ENCODE measurements around the gene CDK5RAP1. TPM values are rescaled to one million over a fixed set of nuclear protein-coding genes. Genes with fewer than 3 reads are reported as not detected.

CDK5RAP1 gene
- total and polyA plus RNA-seq, 2 of the 8 experiments (the other 6 are each of a cell fraction or from before 2014, with no cell fraction given): 37.8 to 46.6 TPM

Other genes starting within 250 kb of the CDK5RAP1 start
- not detected in 2 replicates for gene BPIFA2, start 233.4 kb downstream of the CDK5RAP1 start, total RNA-seq (2021; fragmentation: NEBNext Ultra II Directional; extraction: Animal tissue kit (Norgen Biotek cat#: 25700))
- not detected in 2 replicates for gene BPIFA2, start 233.4 kb downstream of the CDK5RAP1 start, polyA plus RNA-seq (2011; rRNA removed)
- gene BPIFA3, start 184.2 kb downstream of the CDK5RAP1 start, total RNA-seq (2021; fragmentation: NEBNext Ultra II Directional; extraction: Animal tissue kit (Norgen Biotek cat#: 25700)): not detected in 2 replicates
- not detected in 2 replicates for gene BPIFA3, start 184.2 kb downstream of the CDK5RAP1 start, polyA plus RNA-seq (2011; rRNA removed)
- not detected in 2 replicates for gene BPIFA1, start 165.5 kb downstream of the CDK5RAP1 start, total RNA-seq (2021; fragmentation: NEBNext Ultra II Directional; extraction: Animal tissue kit (Norgen Biotek cat#: 25700))
- gene BPIFA1, start 165.5 kb downstream of the CDK5RAP1 start, polyA plus RNA-seq (2011; rRNA removed): not detected in 2 replicates
- not detected in 2 replicates for gene BPIFB1, start 118.3 kb downstream of the CDK5RAP1 start, total RNA-seq (2021; fragmentation: NEBNext Ultra II Directional; extraction: Animal tissue kit (Norgen Biotek cat#: 25700))
- not detected in 2 replicates for gene BPIFB1, start 118.3 kb downstream of the CDK5RAP1 start, polyA plus RNA-seq (2011; rRNA removed)
- gene SNTA1, start 42.2 kb upstream of the CDK5RAP1 start, total RNA-seq (2021; fragmentation: NEBNext Ultra II Directional; extraction: Animal tissue kit (Norgen Biotek cat#: 25700)): 4.5 and 5.5 TPM in 2 replicates
- gene SNTA1, start 42.2 kb upstream of the CDK5RAP1 start, polyA plus RNA-seq (2011; rRNA removed): 8.0 and 9.0 TPM in 2 replicates
- gene CBFA2T2, start 88.6 kb upstream of the CDK5RAP1 start, total RNA-seq (2021; fragmentation: NEBNext Ultra II Directional; extraction: Animal tissue kit (Norgen Biotek cat#: 25700)): 11.0 and 12.9 TPM in 2 replicates
- gene CBFA2T2, start 88.6 kb upstream of the CDK5RAP1 start, polyA plus RNA-seq (2011; rRNA removed): 11.6 and 17.1 TPM in 2 replicates

All from H1 (cell line).